ENCODE results near the gene CCDC12.

The CCDC12 gene

GRCh38 chr3:46897829-46898320, 78.7 kb downstream of the CCDC12 start:
- TF ChIP-seq TARDBP (IDR thresholded peaks at IDR 0.05) (no peak), ELF4 (IDR thresholded peaks at IDR 0.05) (no peak), CTBP1 (IDR thresholded peaks at IDR 0.05; ENCODE audit: borderline replicate concordance) (no peak), FOXK2 (IDR thresholded peaks at IDR 0.05) (no peak), NFRKB (IDR thresholded peaks at IDR 0.05) (no peak), FOXA1 (IDR thresholded peaks at IDR 0.05) (no peak), LEF1 (IDR thresholded peaks at IDR 0.05; ENCODE audit: borderline replicate concordance) (no peak), HDGF (IDR thresholded peaks at IDR 0.05; ENCODE audit: borderline replicate concordance) (no peak)
- ChIA-PET CTCF (no interaction called here), POLR2A (no interaction called here)
- no peak for DNase-seq (ENCODE audit: extremely low spot score)

- POLR2A ChIA-PET: no interaction called here
- TF ChIP-seq SP1 (IDR thresholded peaks at IDR 0.05): no peak
- TF ChIP-seq HDGF (IDR thresholded peaks at IDR 0.05; ENCODE audit: borderline replicate concordance): no peak
- no peak for TF ChIP-seq FOXK2 (IDR thresholded peaks at IDR 0.05)
- no peak for TF ChIP-seq L3MBTL2 (conservative IDR thresholded peaks at IDR 0.05)
- no peak for TF ChIP-seq BHLHE40 (IDR thresholded peaks at IDR 0.05; ENCODE audit: borderline replicate concordance)
- TF ChIP-seq PKNOX1 (IDR thresholded peaks at IDR 0.05): no peak
- TF ChIP-seq ARNT (IDR thresholded peaks at IDR 0.05): no peak
- TF ChIP-seq CTBP1 (IDR thresholded peaks at IDR 0.05; ENCODE audit: borderline replicate concordance): no peak
- no peak for TF ChIP-seq TARDBP (IDR thresholded peaks at IDR 0.05)
- TF ChIP-seq SUZ12 (IDR thresholded peaks at IDR 0.05): no peak
- no peak for TF ChIP-seq FOXA1 (IDR thresholded peaks at IDR 0.05)
- no peak for TF ChIP-seq NFRKB (IDR thresholded peaks at IDR 0.05)
- DNase-seq (ENCODE audit: extremely low spot score): no peak
- CTCF ChIA-PET: no interaction called here
Observed at GRCh38 chr3:46897031-46897430, 79.5 kb downstream of the CCDC12 start.

- CTCF ChIA-PET: interaction anchor here (1.0 to 2.1 kb wide), 3 partner anchors 11 to 50 kb away, joined by 3 to 11 read pairs (median 7); no protein-coding TSS in a partner anchor
- TF ChIP-seq SP1 (IDR thresholded peaks at IDR 0.05): no peak
- no peak for TF ChIP-seq SUZ12 (IDR thresholded peaks at IDR 0.05)
- no peak for TF ChIP-seq FOXM1 (IDR thresholded peaks at IDR 0.05; ENCODE audit: borderline replicate concordance)
- TF ChIP-seq ELF4 (IDR thresholded peaks at IDR 0.05): no peak
- TF ChIP-seq BHLHE40 (IDR thresholded peaks at IDR 0.05; ENCODE audit: borderline replicate concordance): no peak
- no peak for TF ChIP-seq NFRKB (IDR thresholded peaks at IDR 0.05)
- TF ChIP-seq TARDBP (IDR thresholded peaks at IDR 0.05): no peak
- no peak for TF ChIP-seq HDGF (IDR thresholded peaks at IDR 0.05; ENCODE audit: borderline replicate concordance)
- TF ChIP-seq ZNF384 (IDR thresholded peaks at IDR 0.05): no peak
- no peak for TF ChIP-seq LEF1 (IDR thresholded peaks at IDR 0.05; ENCODE audit: borderline replicate concordance)
- no peak for TF ChIP-seq L3MBTL2 (conservative IDR thresholded peaks at IDR 0.05)
- DNase-seq (ENCODE audit: extremely low spot score): no peak
- POLR2A ChIA-PET: no interaction called here
Observed at GRCh38 chr3:46896386-46896785, 80.2 kb downstream of the CCDC12 start.

GRCh38 chr3:46895761-46896160, 80.8 kb downstream of the CCDC12 start:
- ChIA-PET CTCF (interaction anchor here (0.8 to 2.1 kb wide), 6 partner anchors 10 to 176 kb away, joined by 3 to 11 read pairs (median 5); no protein-coding TSS in a partner anchor), POLR2A (no interaction called here)
- DNase-seq (ENCODE audit: extremely low spot score): no peak
- no peak for TF ChIP-seq CTBP1 (IDR thresholded peaks at IDR 0.05; ENCODE audit: borderline replicate concordance)

GRCh38 chr3:46895204-46895660, 81.3 kb downstream of the CCDC12 start:
- TF ChIP-seq TARDBP (IDR thresholded peaks at IDR 0.05): peak; percentile 74; the same call in 1 of the 2 replicates
- TF ChIP-seq ELF4 (IDR thresholded peaks at IDR 0.05): no peak
- ChIA-PET CTCF (interaction anchor here (0.6 to 2.1 kb wide), 11 partner anchors 10 to 373 kb away, joined by 3 to 11 read pairs (median 4); no protein-coding TSS in a partner anchor), POLR2A (no interaction called here)
- DNase-seq (ENCODE audit: extremely low spot score): peak; percentile 75

GRCh38 chr3:46894256-46894655, 82.3 kb downstream of the CCDC12 start:
- no peak for DNase-seq (ENCODE audit: extremely low spot score)
- no peak for TF ChIP-seq FOXA1 (IDR thresholded peaks at IDR 0.05)
- TF ChIP-seq L3MBTL2 (conservative IDR thresholded peaks at IDR 0.05): no peak
- TF ChIP-seq TARDBP (IDR thresholded peaks at IDR 0.05): no peak
- TF ChIP-seq ELF4 (IDR thresholded peaks at IDR 0.05): no peak
- TF ChIP-seq NFRKB (IDR thresholded peaks at IDR 0.05): no peak
- no peak for TF ChIP-seq FOXM1 (IDR thresholded peaks at IDR 0.05; ENCODE audit: borderline replicate concordance)
- no peak for TF ChIP-seq ZNF384 (IDR thresholded peaks at IDR 0.05)
- TF ChIP-seq BHLHE40 (IDR thresholded peaks at IDR 0.05; ENCODE audit: borderline replicate concordance): no peak
- no peak for TF ChIP-seq CTBP1 (IDR thresholded peaks at IDR 0.05; ENCODE audit: borderline replicate concordance)
- TF ChIP-seq LEF1 (IDR thresholded peaks at IDR 0.05; ENCODE audit: borderline replicate concordance): no peak
- no peak for TF ChIP-seq SUZ12 (IDR thresholded peaks at IDR 0.05)
- TF ChIP-seq FOXK2 (IDR thresholded peaks at IDR 0.05): no peak
- no peak for TF ChIP-seq ARNT (IDR thresholded peaks at IDR 0.05)
- no peak for TF ChIP-seq SP1 (IDR thresholded peaks at IDR 0.05)
- TF ChIP-seq HDGF (IDR thresholded peaks at IDR 0.05; ENCODE audit: borderline replicate concordance): no peak
- TF ChIP-seq PKNOX1 (IDR thresholded peaks at IDR 0.05): no peak
- ChIA-PET POLR2A (no interaction called here), CTCF (interaction anchor here (0.7 to 2.1 kb wide), 7 partner anchors 9 to 300 kb away, joined by 3 to 11 read pairs (median 4); no protein-coding TSS in a partner anchor)

GRCh38 chr3:46893763-46894162, 82.8 kb downstream of the CCDC12 start:
- TF ChIP-seq SP1 (IDR thresholded peaks at IDR 0.05) (no peak), FOXK2 (IDR thresholded peaks at IDR 0.05) (no peak), FOXM1 (IDR thresholded peaks at IDR 0.05; ENCODE audit: borderline replicate concordance) (no peak), ELF4 (IDR thresholded peaks at IDR 0.05) (no peak), ARNT (IDR thresholded peaks at IDR 0.05) (no peak), ZNF384 (IDR thresholded peaks at IDR 0.05) (no peak), FOXA1 (IDR thresholded peaks at IDR 0.05) (no peak), NFRKB (IDR thresholded peaks at IDR 0.05) (no peak), TARDBP (IDR thresholded peaks at IDR 0.05) (no peak), BHLHE40 (IDR thresholded peaks at IDR 0.05; ENCODE audit: borderline replicate concordance) (no peak), CTBP1 (IDR thresholded peaks at IDR 0.05; ENCODE audit: borderline replicate concordance) (no peak), PKNOX1 (IDR thresholded peaks at IDR 0.05) (no peak), LEF1 (IDR thresholded peaks at IDR 0.05; ENCODE audit: borderline replicate concordance) (no peak), L3MBTL2 (conservative IDR thresholded peaks at IDR 0.05) (no peak), SUZ12 (IDR thresholded peaks at IDR 0.05) (no peak), HDGF (IDR thresholded peaks at IDR 0.05; ENCODE audit: borderline replicate concordance) (no peak)
- ChIA-PET CTCF (no interaction called here), POLR2A (no interaction called here)
- DNase-seq (ENCODE audit: extremely low spot score): no peak
